Endothelial cell of umbilical vein (primary cell): ENCODE results near the gene DNAJC9.

Experiments used
- CTCF ChIP-seq, 2 donors: IDR thresholded peaks; 1 replicate in 1 of 2; 2 replicates in 1 of 2; pipeline ENCODE4 v1.5.1; 2011; ENCODE audit warnings: low read length in 2 of 2, mild to moderate bottlenecking in 2 of 2, moderate library complexity in 2 of 2, control low read depth in 1 of 2, inconsistent platforms in 1 of 2, low read depth in 1 of 2; ENCODE audit not compliant: insufficient read depth in 1 of 2; ENCODE audit errors: extremely low read depth in 1 of 2
- POLR2AphosphoS5 ChIP-seq: IDR thresholded peaks from 2 replicates; pipeline ENCODE4 v1.6.1; 2012; ENCODE audit warnings: low read depth, mild to moderate bottlenecking, control low read depth, low read length, moderate library complexity; ENCODE audit not compliant: insufficient read depth

- TF ChIP-seq POLR2AphosphoS5 (no peak), CTCF (IDR thresholded peaks at IDR 0.05; ENCODE audit: extremely low read depth in 1 of 2, insufficient read depth in 1 of 2, low read depth in 1 of 2, low read length in 2 of 2) (no peak)
Measured at GRCh38 chr10:73209705-73210104, 37.4 kb downstream of the DNAJC9 start.
